ENCODE measurements around the gene RBM45.

RBM45 gene

GRCh38 chr2:178163395-178163794, 51.2 kb downstream of the RBM45 start:
- DNase-seq = no peak

- DNase-seq = no peak
Measured at GRCh38 chr2:178163911-178164310, 51.7 kb downstream of the RBM45 start.

DNA sequence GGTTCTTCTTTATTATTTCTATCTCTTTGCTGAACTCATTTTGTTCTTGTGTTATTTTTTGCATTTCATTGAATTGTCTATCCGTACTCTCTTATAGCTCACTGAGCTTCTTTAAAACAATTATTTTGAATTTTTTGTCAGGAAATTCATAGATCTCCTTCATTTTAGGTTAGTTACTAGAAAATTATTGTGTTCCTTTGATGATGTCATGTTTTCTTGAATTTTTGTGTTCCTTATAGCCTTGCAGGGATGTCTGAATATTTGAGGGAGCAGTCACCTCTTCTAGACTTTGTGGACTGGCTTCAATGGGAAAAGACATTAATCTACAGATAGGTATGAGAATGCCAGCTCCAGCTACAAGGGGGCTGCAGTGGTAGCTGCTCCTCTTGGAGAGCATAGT, 61.4 kb downstream of the RBM45 start:
- no peak for DNase-seq

DNA sequence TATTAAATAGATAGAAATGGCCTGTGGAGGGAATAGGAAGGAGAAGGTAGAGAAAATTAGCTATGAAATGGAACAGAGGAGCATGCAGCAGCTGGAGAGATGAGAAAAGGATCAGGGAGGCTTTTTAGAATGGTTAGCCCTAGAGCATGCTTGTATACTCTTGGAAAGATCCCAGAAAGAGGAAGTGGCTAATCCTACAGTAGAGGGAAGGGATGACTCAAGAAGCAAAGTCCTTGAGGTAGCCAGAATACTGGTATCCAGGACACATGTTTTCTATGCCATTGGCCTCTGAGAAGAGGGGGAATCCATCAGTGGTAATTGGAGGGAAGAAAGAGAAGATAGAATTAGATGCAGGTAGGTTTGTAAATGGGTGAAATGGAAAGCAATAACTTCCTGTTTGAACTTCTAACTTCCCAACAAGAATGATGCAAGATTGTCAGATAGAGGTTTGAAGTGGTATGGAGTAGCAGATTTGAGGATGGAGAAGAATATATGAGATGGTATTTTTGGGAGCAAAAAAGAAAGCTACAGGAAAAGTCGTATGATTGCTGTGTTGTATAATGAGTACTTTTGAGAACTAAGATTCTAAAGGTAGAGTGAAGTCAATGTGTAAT, 64.9 kb downstream of the RBM45 start:
- no peak for DNase-seq

Data from SHP77 treated with DMSO at 0.1 percent for 48 hours (cell line).